NOMO-1 treated with DMSO at 0.1 percent for 48 hours (cell line): ENCODE data around the gene METTL13.

Experiments
- DNase-seq: peaks from one replicate; lab custom pipeline; 2025; ENCODE audit not compliant: unreplicated experiment; lab: John Stamatoyannopoulos, UW

METTL13 gene, protein sequence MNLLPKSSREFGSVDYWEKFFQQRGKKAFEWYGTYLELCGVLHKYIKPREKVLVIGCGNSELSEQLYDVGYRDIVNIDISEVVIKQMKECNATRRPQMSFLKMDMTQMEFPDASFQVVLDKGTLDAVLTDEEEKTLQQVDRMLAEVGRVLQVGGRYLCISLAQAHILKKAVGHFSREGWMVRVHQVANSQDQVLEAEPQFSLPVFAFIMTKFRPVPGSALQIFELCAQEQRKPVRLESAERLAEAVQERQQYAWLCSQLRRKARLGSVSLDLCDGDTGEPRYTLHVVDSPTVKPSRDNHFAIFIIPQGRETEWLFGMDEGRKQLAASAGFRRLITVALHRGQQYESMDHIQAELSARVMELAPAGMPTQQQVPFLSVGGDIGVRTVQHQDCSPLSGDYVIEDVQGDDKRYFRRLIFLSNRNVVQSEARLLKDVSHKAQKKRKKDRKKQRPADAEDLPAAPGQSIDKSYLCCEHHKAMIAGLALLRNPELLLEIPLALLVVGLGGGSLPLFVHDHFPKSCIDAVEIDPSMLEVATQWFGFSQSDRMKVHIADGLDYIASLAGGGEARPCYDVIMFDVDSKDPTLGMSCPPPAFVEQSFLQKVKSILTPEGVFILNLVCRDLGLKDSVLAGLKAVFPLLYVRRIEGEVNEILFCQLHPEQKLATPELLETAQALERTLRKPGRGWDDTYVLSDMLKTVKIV

DNA sequence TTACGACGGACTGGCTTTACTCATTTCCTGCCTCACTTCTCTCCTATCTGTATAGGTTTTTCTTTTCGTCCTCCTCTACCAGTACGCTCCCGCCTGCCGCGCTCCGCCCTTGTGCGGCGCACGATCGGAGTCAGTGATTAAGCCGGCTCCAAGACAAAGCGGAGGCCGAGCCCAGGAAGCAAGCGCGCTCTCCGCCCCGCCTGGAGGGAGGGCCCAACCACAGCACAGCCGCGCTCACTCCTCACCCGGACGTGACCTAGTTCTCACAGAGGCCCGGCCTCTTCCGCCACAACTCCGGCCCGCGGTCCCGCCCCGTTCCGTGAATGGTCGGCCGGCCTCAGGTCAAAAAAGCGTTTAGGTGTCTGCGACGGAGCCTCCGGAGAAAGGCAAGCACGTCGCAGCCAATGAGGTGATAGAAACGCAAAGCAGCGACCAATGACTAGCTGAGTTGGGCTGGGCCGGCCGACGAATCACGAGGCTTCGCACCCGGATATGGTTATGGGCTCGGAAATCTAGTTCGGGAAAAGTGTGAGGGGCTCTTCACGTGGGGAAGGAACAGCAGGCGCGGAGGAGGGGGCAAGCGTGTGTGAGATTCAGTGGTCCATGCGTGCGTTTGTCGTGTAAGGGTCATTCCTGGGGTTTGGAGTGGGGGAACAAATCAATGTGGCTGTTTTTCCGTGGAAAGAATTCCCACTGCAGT, at the start of gene METTL13:
Gene METTL13 (plus strand): TSS at position 485 of the 700 bp plus-strand sequence. CDS start 308 bp downstream, outside the sequence.
- DNase-seq, result peak; percentile 99

DNA sequence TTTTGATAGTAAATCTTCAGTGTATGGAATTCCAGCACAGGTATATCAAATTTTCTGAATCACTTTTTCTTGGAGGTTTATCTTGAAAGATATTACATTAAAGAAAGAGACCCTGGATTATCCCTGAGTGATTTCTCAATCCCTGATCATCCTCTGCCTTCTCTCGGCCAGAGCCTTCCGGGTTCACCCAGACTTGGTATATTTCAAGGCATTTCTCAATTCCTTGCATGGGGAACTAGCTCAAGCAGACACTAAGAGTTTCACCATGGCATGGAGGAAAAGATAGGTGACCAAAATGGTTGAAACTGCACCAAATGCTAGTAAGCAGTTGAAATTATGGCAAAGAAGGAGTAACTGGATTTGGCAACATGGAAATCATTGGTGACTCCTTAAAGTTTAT, 45.3 kb upstream of the METTL13 start:
- no peak for DNase-seq

DNA sequence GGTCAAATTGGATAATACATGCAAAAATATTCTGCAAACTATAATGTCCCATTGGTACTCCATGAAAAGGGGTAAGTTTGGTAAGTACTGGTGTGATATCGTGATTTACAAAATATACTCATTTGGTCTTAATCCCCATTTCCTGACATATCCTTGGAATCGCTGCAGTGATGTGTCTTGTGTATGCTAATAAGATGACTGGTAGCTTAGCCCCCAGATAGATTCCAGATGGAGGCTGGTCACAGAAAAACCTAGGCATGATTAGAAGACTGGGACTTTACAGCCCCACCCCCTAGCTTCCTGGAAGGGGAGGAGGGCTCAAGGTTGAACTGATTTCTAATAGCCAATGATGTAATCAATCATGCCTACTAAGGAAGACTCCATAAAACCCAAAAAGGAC, 42.5 kb upstream of the METTL13 start:
- no peak for DNase-seq

DNA sequence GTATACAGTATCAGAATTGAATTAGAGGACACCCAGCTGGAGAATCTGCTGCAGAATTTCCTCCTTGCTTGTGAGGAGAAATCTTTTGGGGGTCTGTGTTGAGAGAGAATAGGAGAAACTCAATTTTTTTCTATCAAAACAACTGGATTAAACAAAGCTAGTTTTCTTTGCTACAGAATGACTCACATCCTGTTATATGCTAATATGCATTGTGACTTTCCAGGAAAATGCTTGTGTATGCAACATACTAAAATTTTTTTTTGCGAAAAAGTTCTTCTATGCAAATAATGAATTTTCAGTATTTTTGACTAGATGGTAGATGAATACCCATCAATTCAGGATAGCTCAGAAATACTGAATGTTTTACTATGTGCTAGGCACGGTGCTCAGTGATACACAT, 41.8 kb upstream of the METTL13 start:
- no peak for DNase-seq

DNA sequence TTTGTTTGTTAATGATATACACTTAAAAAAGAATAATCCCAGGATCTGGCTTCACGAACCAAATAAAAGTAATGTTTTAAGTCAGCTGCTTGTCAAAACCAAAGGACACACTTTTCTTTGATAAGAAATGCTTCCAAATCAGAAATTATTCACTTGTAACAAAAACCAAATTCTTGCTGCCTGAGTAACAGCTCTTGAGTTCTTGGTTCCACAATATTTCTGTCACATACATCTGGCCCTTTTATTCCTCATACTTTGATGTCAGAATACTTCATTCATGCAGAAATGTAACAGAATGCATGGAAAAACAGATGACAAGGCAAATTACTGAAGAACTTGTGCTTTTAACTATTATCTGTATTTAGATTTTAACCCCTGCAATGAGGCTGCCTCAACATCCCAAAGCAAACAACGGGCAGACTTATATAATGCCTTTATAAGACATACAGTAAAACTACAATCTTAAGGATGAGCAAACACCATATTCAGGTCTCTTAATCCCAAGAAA, 41.0 kb upstream of the METTL13 start:
- DNase-seq, result no peak

DNA sequence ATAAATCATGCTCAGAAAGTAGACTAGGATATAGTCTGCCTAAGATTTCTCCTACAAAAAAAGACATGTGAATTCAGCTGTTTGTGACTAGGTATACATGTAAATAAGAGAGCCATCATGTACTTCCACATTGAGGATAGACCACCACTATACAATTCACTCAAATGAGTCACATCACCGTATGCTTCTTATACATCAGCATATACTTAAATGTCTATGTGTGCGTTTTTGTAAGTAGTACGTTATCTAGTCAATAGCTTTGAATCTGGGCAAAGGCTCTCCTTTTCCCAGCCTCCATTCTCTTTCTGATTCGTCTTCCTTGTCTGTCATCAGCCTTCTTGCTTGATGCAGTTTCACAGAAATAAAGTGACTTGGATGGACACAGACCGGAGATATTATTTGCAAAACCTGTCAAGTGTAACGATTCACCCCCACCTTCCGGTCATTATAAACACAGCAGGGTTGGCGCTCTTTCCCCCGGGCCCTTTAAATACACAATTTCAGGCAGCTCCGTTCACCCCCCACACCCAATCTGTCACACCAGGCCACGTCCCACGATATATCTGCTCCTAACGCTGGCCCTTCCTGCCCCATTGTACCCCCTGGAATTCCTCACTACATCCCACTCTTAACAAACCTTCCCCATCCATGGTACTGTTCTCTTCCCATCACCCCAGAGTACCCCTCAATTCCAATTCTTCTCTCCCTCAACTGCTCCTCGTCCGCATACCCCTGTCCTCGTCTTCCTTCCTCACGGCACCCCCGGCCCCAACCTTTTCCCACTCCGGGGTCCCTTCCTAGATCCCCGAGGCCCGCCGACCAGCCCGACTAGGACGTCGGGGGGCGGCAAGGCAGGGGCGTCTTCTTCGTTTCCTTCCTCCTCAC, 40.2 kb upstream of the METTL13 start:
- peak; percentile 70 for DNase-seq

DNA sequence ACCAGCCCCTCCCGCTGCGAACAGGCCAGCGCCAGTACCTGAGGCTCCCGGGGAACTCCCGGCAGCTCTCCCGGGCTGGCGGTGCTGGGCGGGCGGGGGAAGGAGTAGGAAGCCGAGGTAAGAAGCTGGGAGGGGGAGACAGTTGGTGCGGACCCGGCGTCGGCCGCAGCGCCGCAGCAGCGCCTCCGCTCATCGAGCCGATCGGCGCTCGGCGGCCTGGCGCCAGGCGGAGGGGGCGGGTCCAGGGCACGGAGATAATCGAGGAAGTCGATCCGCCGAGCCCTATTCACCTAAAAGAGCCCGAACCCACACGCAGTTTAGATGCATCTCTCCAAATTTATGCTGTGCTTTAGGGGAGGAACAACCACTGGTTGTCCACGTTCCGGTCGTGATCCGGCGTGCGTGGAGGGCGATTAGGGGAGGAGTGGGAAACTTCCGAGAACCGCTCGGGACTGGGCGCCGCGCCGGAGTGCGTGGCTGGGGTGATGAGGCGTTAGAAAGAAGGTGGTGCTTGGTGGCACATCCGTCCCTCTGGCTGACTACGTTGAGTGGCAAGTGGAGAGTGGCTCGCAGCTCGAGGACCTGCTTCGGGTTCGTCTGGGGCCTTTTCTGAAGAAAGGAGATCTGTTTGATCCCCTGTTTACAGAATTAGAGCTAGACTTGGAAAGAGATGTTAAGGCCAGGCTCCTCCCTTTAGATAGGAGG, 39.4 kb upstream of the METTL13 start, which contains the start of gene VAMP4:
Gene VAMP4 (minus strand): TSS at position 194 of the 705 bp plus-strand sequence. CDS start 3,651 bp downstream, outside the sequence.
- DNase-seq, result peak; percentile 70

DNA sequence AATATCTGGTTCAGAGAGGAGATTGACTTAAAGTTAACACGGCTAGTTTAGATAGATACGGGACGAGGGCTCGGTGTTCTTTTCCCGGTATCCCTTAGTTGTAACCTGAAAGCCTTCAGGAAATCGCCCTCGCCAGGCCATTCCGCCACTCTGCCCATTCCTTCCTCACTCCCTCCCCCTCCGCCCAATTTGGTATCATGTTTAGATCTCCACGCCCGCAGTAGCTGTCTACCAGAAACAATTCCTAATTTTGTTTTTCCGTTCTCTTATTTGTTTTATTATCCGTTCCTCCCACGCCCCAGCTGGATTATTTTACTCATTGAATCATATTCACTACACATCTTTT, 38.9 kb upstream of the METTL13 start:
- peak; percentile 12 for DNase-seq

DNA sequence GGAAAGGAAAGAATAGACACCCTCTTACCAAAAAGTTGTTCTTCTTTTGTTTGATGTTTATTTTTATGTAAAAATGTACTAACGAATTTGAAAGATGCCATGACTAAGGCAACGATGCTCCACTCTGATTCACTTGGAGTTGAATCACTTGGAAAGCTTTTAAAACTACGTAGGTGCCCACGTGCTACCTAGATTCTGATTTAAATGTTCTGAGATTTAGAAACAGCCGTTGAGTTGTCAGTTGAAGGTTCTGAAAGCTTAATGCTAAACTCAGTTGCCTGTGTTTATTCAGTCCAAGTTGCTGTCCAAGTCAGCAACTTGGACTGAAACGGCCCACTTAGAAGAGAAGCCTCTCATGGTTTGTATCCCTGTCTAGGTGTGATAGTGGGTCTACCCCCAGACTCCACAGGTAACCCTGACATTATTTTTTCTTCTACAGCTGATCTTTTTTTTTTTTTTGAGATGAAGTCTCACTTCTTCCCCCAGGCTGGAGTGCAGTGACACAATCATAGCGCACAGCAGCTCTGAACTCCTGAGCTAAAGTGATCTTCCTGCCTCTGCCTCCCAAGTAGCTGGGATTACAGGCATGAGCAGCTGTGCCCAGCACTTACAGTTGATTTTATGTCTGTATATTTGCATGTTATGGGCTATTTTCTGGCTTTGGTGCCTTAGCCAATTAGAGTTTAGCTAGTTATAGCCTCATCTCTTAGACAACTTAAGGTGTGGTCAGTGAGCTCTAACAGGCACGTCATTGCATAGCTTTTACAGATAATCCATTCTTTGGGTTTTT, 38.2 kb upstream of the METTL13 start:
- DNase-seq, result peak; percentile 29

DNA sequence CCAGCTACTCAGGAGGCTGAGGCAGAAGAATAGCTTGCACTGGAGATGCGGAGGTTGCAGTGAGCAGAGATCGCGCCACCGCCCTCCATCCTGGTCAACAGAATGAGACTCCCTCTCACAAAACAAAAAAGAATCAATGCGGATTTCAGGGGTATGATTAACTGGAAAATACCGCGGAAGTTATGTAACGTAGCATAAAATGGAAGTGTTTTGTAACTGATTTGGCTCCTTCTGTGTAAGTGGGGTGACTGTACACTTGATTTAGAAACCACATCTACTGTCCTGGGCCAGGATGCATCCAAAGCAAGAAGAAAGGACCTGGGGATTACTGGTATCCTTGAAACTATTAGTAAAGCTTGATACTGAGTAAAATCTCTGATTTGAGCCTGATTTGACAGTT, 36.5 kb upstream of the METTL13 start:
- peak; percentile 91 for DNase-seq

DNA sequence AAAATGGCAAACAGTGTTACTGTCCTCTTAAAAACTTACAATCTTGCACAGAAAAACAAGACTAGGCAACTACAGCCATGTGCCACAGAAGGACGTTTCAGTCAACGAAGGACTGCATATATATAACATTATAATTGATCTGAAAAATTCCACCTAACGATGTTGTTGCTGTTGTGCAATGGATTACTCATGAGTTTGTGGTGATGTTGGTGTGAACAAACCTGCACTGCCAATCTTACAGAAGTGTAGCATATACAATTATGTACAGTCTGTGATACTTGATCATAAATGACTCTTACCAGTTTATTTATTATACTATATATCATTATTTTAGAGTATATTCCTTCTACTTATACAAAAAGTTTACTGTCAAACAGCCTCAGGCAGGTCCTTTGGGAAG, 32.8 kb upstream of the METTL13 start:
- DNase-seq, result peak; percentile 51

DNA sequence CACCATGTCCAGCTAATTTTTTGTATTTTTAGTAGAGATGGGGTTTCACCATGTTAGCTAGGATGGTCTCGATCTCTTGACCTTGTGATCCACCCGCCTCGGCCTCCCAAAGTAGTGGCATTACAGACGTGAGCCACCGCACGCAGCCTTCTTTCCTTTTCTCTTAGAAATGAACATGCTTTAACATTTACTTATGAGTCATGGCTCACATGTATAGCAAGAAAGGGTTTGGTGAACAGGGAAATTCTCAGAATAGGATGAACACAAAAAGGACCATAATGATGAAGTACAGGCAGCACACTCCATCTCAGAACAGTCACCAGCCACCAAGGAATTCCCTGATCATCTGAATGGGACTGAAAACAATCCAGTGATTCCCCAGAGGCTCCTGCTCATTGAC, 30.2 kb upstream of the METTL13 start:
- no peak for DNase-seq

DNA sequence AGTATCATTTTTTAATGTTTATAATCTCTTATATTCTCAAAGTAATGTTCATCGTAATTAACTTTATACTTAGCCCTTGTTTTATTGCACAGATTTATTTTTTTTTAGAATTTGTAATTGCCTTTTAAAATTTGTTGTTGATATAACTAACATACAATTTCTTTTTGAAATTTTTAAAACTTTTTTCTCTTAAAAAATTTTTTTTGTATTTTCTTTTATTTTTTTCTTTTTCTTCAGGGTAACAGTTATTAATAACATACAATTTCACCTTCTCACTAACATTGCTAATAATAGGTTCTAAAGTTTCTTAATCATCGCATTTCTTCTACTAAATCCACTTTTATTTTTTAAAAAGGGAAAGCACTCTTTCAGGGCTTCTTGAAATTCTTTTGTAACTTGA, 28.3 kb upstream of the METTL13 start:
- DNase-seq, result no peak

DNA sequence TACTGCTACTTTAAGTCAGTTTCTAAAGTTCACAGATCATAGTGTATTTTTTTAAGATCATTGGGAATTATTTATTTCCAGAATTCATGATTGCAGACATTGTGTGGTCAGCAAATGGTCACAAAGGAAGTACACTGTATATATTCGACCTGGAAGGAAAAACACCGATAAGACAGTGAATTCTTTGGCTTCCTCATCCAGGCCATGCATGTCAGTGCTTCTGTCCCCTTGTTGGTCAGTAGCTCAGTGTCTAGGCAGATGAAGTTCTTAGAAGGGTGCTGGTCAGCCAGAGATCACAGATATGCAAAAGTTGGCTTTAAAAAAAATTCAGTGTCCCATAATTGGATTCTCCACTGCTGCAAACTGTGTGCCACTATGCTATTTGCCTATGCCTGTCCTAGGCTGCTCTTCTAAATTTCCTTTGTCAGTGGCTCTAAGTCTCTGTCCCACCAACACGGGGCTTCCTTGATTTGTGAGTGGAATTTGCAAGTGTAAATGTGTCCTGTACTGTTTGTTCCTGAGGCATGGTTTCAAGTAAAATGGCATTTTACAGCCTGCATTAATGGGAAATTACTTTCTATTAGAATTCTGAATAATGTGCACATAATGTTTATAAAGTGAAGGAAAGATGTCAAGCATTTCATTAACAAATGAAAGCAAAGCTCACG, 27.6 kb upstream of the METTL13 start:
- DNase-seq, result no peak

DNA sequence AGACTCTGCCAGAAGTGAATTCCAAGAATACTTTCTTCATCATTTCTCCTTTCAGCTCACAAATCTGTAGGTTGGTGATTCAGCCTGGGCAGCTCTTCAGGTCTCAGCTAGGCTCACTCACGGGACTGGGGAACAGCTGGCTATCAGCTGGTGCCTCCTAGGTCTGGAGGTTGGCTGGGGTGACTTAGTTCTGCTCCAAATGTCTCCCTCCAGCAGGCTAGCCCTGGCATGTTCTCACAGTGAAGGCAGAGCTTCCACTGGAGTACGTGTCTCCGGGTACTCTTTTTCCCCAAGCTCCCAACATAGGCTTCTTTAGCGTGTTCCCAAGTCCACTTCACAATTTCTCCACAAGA, 27.1 kb upstream of the METTL13 start:
- no peak for DNase-seq

DNA sequence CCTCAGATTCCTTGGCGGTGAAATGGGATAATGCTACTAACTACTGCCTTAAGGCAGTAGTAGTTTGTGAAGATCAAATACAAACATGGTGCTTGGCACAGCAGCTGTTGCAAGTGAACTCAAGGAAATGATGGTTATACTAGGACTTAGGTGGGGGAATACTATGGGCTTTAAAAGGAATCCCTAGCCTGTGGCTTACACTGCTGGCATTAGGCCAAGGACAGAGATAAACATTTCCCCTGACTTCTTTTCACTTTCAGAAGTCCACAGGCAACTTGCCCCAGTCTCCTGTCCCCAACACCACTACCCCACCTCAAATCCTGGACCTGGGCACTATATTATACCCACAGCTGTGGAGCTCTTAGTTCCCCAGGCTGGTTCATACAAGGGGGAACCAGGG, 26.5 kb upstream of the METTL13 start:
- DNase-seq, result no peak

DNA sequence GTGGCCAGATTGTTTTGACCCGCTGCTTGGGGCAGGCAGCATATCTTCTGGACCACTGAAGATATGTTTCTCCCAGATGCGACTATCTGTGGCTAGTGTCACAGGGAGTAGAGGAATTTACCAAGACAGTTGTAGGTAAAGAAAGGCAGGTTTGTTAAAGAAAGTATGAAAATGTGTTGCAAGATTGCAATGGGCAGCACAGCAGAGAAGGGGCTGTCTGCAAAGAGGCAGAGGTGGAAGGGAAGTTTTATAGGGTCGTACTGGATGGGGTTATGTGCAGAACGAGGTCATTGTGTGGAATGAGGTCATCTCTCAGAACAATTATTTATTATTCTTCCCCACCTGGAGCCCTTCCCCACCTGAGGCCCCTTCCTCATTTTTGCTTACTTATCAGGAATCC, 24.6 kb upstream of the METTL13 start:
- DNase-seq, result no peak

DNA sequence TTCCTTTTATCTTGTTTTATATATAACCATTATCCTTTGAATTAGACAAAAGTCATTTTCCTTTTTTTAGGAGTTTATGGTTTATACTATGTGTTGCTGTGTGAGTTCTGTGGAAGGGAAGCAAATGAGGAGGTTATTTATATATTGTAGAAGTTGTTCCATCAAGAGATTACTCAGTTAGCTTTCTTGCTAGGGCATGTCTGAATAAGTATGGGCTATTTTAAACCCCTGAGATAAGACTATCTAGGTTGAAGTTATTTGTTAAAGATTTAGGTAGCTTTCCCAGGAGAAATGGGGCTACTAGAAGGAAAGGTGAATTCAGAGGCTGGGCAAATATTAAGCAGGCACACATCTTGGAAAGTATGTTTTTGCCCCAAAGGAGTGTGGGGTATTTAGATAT, 23.4 kb upstream of the METTL13 start:
- DNase-seq, result no peak

DNA sequence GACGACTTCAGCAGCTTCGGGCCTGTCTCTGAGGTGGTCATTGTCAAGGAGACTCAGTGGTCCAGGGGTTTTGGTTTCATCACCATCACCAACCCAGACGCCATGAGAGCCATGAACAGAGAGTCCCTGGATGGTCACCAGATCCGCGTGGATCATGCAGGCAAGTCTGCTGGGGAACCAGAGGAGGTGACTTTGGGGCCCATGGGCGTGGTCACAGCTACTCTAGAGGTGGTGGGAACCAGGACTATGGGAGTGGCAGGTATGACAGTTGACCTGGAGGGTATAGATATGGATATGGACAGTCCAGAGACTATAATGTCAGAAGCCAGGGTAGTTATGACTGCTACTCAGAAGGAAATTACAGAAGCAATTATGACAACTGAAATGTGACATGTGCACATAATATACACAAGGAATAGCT, 19.3 kb upstream of the METTL13 start:
- no peak for DNase-seq
